ENCODE measurements around the gene DRC3.
A peak's percentile ranks its signal among the peaks of the same experiment; 100 is the strongest.
"Not testable (repeated sequence)": the region's sequence is repeated elsewhere in the genome, so short reads cannot be mapped to it uniquely, and the experiment has no call there.

The DRC3 gene, protein sequence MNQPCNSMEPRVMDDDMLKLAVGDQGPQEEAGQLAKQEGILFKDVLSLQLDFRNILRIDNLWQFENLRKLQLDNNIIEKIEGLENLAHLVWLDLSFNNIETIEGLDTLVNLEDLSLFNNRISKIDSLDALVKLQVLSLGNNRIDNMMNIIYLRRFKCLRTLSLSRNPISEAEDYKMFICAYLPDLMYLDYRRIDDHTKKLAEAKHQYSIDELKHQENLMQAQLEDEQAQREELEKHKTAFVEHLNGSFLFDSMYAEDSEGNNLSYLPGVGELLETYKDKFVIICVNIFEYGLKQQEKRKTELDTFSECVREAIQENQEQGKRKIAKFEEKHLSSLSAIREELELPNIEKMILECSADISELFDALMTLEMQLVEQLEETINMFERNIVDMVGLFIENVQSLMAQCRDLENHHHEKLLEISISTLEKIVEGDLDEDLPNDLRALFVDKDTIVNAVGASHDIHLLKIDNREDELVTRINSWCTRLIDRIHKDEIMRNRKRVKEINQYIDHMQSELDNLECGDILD

DNA sequence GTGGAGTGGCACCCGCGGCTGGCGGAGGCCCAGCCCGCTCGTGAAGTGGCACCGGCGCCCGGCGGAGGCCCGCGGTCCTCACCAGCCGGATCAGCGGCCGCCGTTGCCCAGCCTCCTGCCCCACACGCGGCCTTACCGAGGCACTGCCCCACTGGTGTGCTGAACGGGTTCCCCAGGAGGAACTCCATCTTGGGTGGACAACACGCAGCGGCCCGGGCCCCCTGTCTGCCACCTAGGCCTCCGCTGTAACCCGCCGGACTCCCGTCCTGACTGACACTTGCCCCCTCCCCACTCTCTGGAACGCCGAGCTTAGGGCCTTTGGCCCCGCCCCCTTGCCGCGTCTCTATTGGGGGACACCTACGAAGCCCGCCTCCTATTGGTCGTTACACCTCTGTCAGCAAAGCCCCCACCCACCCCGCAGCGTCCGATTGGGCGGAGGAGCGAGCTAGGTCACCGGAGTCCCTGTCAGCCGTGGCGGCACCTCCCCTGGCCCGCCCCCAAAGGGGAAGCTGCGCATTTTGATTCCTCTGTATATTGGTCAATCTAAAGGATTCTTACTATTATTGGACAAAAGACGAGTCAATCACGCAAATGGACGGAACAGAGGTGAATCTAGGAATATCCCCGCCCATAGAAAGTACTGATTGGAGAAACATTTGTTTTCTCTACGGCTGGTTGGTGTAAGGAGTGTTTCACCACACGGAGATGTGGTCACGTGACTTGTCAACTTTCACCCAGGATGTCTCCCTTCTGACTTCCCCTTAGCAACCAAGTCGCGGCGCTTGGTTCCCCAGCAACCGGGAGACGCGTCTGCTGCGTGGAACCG lies at the start of gene DRC3, which contains the start of gene TOM1L2:
TSS of gene DRC3 (plus strand) at position 737 of the 826 bp plus-strand sequence. CDS start 4,737 bp downstream, outside the sequence.
TSS of gene TOM1L2 (minus strand) at position 275 of the 826 bp plus-strand sequence. CDS start at position 188, 87 bp downstream.
- peak; percentile 100 for DNase-seq (ENCODE audit: low spot score)

DNA sequence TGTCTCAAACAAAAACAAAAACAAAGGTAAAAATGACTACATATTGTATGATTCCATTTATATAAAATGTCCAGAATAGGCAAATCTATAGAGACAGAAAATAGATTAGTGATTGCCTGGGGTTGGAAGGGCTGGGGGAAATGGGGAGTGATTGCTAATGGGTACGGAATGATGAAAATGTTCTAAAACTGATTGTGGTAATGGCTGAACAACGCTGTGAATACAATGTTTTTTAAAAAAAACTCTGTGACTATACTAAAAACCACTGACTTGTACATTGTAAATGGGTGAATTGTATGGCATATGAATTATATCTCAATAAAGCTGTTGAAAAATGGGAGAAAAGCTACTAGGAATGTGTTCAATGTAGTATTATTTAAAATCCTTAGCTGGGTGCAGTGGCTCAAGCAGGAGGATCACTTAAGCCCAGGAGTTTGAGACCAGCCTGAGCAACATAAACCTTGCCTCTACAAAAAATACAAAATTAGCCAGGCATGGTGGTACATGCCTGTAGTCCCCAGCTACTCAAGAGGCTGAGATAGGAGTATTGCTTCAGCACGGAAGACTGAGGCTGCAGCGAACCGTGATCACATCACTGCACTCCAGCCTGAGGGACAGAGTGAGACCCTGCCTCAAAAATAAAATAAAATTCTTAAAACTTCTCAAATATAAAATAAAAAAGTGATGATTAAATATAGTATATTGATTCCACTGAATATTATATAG lies 48.4 kb upstream of the DRC3 start:
- no peak for DNase-seq (ENCODE audit: low spot score)

DNA sequence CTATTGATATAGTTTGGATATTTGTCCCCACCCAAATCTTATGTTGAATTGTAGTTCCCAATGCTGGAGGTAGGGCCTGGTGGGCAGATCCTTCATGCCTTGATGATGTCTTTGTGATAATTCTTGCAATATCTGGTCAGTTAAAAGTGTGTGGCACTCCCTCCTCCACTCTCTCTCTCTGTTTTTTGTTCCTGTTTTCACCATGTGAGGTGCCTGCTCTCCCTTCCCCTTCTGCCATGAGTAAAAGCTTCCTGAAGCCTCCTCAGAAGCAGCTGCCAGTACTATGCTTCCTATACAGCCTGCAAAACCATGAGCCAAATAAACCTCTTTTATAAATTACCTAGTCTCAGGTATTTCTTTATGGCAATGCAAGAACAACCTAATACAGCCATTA lies 47.8 kb upstream of the DRC3 start:
- no peak for DNase-seq (ENCODE audit: low spot score)

DNA sequence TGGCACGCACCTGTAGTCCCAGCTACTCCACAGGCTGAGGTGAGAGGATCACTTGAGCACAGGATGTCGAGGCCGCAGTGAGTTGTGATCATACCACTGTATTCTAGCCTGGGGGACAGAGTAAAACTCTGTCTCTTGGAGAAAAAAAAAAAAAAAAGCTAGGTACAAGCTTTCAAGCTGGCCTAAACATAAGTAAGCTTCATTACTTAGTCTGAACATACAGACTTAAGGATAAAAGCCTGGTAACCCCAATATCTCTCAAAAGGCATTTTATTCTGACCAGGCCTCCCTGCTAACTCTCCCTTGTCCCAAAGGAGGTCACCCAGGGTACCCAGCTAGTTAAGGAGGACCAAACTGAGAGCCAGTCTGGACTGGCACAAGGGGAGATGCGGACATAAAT lies 46.6 kb upstream of the DRC3 start:
- DNase-seq (ENCODE audit: low spot score) = no peak

DNA sequence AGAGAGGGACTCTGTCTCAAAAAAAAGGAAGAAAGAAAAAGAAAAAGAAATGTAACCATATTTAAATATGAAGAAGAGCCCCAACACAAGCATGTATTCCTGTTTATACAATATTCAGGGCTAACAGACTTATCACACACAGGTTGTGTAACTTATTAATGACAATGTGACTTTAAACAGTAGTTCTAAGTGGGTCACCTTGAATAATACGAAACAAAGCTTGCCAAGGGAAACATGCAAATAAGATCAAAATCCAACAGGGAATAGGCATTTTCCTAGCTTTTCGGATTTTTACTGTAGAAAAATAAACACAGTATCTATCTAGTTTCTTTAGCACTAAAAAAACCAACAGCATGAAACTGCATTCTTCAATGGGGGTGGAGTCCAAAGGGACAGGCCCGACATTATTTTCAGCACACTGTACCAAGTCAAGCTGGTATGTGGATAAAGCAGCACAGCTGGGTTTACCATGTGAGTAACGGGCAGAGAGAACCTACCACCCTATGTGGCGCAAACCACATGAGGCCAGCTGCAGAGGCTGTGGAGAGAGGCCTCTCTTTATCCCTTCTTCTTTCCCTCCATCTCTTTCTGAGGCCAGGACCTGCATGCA lies 45.7 kb upstream of the DRC3 start:
- no peak for DNase-seq (ENCODE audit: low spot score)

DNA sequence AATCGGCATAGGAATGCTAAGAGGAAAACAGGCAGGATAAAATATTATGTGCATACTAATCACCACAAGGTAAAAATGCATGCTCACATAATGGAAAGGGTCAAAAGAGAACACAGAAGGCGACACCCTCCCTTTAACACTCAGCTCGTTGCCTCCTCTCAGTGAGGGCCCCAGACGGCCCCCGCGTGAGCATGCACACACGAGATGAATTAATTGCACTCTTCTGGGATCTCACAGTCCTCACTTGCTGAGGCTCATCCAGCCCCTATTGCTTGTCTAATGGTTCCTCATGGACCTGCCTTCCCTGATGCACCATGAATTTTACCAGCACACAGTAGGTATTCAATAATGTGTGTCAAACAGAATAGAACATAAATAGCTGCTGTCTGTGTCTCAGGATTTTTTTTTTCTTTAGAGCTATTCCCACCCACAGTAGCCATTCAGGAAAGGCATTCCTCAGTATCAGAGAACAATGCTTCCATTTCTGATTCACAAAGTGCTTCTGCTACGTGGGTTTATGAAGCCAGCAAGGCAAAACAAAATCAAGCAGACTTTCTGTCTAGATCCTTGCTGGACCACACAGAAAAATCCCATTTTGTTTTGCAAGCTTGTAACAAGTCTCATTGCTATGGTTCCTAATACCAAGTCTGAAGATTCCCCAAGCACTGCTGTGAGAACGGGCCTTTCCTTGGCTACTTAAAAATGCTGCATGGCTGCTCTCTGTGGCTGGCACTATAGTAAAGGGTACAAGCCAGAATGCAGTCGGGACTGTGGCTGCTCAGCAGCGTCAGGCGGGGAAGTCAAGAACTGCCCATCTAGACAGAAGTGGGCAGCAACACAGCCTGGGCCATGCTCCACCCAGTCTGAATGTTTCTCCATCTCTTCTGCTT lies 44.0 kb upstream of the DRC3 start:
- DNase-seq (ENCODE audit: low spot score) = no peak

DNA sequence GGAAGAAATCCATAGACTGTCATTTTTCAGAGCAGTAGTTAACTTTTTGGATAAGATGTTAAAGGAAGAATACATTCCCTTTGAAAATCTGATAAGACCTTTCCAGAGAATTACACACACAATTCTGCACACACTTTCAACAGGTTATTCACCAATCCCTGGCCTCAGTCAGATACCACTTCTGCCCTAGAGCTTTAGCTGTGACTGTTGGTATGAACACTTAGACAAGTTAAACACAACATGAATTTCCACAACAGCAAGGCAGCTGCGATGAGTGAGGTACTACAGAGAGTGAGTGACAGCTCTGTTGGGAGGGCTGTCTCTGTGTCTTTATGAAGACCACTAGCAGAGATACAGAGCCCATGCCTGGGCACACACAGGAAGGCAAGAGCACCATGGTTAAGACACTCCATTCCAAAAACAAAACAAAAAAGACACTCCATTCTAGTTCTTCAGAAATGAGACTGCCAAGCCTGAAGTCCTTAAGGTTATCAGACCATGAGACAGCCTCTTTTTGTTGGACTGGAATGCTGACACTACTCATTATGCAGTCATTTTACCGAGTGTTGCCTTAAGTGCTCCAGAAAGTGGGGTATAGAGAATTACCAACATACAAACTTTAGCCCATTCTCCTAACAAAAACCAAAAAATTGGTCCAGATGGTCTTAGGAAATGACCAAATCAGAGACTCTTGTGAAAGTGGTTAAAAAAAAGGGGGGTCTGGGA lies 42.8 kb upstream of the DRC3 start:
- DNase-seq (ENCODE audit: low spot score) = no peak

DNA sequence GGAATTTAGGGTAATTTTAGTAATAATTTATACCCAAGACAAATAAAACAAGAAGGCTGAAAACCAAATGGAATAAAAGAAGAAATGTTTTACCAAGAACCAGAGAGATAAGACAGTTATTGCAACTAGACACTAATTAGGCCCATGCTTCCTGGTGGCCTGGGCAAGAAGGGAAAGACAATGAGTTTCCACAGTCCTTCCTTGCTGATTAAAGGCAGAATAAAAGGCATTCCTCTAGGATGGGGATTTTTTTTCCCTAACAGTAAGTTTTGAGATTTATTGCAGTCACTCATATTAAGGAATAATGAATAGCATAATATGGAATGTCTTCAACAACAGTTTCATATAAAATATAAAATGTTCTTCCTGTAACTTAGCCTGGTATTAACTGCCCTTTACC lies 42.0 kb upstream of the DRC3 start:
- DNase-seq (ENCODE audit: low spot score) = no peak

DNA sequence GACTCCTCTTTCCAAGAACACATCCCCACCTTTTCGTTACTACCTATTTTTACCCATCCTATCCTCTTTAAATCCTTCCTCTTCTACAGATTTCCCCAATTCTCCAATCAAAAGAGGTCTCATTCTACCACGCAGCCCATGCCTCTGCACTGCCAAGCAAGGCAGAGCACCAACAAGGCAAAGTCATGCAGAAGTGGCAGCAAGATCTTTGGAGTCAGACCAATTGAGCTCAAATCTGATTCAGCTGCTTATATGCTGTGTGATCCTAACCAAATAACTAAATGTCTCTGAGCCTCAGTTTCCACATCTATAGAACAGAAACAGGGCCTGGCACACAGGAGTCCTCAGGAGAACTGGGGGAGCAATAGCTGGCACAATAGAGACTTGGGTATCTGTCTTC lies 41.5 kb upstream of the DRC3 start:
- no peak for DNase-seq (ENCODE audit: low spot score)

DNA sequence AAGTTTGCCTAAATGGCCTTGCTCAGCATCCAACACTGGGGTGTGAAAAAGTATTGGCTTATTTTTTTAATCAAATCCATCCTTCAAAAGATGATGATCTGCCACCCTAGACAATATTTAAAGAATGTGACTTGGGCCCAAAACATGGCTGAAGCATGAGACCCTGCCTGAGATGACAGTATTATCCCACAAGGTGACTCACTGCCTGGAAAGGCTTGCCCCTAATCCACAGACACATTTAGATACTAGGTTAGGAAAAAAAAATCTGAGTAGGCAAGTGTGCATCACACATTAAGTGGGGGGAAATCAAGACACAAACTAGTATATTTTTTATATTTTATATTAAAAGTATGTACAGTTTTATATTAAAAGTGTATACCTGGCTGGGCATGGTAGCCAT lies 38.9 kb upstream of the DRC3 start:
- DNase-seq (ENCODE audit: low spot score) = no peak

DNA sequence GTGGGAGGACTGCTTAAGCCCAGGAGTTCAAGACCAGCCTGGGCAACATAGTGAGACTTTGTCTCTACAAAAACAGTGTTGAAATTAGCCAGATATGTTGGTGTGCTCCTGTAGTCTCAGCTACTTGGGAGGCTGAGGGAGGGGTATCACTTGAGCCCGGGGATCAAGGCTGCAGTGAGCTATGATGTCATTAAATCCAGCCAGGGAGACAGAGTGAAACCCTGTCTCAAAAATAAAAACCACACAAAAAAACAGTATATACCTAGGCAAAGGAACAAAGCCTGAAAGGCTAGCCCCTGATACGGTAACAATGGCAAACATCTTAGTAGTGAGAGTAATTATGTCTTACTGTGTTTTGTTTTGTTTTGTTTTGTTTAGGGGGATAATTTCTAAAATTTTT lies 38.4 kb upstream of the DRC3 start:
- DNase-seq (ENCODE audit: low spot score) = no peak

DNA sequence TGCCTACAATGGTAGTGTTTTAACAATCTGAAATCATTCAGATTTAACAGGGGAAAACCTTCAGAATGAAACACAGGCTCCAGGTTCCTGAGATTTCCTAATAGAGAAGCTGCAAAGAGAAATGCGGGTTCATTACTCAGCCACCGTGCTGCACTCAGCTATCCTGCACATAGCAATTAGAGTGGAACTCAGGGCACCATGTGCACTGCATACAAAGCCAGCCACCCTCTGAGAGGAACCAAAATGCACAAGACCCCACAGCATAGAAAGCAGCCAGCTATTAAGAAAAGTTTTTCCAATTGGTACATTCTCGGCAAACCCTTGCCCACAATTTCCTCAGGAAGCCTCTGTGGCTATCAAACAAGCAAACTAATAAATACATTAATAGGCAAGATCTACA lies 37.9 kb upstream of the DRC3 start:
- no peak for DNase-seq (ENCODE audit: low spot score)

DNA sequence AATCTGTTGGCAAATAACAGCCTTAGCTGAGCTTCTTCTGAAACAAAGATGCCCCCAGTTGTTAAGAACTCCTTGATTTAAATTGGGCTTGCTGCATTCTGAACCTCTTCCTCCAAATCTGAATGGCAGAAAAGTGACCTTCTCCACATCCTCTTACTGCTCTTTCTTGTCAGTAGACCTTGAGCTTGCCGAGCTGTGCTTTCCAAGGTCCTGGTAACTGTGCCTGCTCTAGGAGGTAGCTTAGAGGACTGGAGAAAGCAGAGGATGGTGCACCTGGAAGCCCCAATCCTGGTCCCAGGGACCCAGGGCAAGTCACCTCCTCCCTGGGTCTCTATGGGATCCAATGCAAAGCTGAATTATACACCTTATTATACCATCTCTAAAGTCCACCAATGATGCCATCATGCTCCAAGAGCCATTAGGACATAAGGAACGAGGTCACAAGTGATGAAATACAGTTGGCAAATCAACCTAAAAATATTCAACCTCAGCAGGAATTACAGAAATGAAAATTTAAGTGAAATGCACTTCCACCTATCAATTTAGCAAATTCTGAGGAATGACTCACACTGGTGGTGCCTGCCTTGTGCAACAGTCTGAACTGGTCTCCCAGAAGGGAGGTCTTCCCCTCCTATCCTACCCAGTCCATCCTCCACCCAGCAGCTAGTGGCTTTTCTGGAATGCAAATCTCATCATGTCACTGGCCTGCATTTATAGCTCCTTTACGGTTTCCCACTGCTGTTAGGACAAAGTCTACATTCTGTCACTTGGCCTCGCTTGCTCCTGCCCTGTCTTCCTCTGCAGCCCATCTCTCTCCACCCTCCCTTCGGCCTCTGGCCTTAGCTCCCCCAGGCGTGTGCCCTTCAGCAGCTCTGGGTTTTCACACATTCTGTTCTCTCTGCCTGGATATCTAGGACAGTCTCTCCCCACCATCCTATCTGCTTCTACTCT lies 37.1 kb upstream of the DRC3 start:
- DNase-seq (ENCODE audit: low spot score) = no peak

DNA sequence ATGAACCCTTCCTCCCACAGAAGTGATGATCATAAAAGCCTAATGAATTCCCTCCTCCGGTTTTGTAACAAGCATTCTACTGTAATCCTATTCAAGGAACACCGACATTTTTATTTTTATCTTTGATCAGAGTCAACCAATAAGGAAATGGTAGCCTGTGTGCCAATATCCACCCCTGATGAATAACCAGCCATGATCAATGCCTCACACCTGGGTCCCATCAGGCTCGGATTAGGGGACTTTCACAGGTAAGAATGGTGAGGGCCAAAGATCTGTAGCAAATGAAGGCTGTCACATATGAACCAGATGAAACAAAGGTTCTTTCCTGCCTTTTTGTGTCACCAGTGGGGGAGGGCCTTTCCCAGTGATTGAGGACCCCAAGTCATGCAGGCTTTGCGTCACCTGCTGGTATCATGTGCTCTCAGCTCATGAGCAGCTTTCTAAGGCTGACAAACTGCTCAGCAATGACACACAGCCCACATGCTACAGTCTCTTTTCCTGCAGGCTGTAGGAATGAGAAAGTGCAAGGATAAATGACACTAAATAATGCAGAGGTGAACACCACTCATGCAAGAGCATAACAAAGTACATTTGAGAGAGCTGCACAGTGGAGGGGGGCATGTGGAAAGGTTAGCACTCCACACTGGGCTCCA lies 35.3 kb upstream of the DRC3 start:
- no peak for DNase-seq (ENCODE audit: low spot score)

DNA sequence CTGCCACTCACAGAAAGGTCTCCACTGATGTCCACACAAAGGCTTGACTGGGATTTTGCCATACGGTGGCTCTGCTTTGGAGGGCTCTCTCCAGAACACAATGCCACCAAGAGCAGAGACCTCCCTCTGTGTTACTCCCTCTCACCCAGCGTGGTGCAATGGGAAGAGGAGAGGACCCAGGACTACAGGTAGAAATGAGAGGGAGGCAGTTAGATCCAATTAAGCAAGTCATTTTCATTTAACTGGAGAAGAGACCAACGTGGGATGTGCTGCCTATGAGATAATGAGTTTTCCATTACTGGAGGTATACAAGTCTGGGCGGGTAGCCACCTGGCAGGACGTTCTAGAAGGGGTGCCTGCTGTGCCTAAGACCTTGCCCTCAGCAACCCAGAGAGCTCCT lies 34.7 kb upstream of the DRC3 start:
- DNase-seq (ENCODE audit: low spot score) = no peak

DNA sequence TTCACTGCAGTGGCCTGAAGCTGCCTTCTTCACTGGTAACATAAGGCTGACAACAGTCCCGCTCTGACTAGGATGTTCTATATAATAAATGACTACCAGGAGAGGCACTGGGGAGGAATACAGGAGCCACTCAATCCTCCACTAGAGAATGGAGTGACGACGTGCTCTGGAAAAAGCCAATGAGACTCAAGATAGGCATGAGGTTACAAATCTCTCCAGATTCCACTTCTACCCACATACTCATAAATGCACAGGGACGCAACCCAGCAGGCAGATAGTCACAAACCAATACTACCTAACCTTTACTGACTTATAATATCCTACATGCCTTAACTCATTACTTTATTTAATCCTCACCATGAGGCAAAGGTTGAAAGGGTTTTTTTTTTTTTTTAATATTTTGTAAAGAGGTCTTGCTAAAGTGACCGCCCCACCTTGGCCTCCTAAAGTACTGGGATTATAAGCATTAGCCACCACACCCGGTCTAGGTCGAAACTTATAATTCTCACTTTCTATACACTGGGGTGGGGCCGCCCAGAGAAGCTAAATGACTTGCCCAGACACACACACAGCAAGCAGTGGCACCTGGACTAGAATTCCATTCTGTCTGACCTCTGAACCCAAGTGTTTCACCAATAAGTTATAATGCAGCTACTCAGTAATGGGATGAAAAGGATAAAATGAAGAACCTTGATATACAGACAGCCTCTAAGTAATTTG lies 34.1 kb upstream of the DRC3 start:
- DNase-seq (ENCODE audit: low spot score) = no peak

DNA sequence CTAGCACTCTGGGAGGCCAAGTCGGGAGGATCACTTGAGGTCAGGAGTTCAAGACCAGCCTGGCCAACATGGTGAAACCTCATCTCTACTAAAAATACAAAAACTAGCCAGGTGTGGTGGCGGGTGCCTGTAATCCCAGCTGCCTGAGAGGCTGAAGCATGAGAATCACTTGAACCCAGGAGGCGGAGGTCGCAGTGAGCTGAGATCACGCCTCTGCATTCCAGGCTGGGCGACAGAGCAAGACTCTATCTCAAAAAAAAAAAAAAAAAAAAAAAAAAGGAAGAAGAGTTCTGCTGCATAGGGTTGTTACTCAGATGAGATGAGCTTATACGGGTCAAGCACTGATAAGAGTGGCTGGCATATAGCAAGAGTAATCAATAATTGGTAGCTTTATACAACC lies 32.7 kb upstream of the DRC3 start:
- not testable (repeated sequence) for DNase-seq (ENCODE audit: low spot score)

DNA sequence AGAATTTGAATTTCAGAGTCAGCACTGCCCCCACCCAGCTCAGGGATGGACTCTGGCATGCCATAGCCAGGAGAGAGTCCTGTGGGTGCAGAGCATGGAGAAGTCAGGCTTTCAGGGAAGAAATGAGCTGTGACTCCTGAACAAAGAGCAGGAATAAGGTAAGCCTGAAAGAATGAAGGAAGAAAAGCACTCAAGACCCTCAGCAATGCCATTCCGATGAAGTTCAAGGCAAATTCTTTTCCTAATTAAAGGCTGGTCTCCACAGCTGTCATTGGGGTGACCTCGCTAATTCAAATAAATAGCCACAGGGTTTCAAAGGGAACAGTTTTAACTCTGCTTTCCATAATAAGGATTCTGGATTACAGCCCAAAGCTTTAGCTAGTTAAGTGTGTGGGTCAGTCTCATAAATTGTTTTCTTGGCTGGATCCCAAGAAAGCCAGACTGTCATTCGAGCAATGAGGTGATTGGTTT lies 32.2 kb upstream of the DRC3 start:
- DNase-seq (ENCODE audit: low spot score) = no peak

All from CD4-positive, alpha-beta T cell treated with Interleukin-6 at 100 ng/mL for 8 hours (primary cell).